ENCODE results near the gene RXFP4.

Gene RXFP4

DNA sequence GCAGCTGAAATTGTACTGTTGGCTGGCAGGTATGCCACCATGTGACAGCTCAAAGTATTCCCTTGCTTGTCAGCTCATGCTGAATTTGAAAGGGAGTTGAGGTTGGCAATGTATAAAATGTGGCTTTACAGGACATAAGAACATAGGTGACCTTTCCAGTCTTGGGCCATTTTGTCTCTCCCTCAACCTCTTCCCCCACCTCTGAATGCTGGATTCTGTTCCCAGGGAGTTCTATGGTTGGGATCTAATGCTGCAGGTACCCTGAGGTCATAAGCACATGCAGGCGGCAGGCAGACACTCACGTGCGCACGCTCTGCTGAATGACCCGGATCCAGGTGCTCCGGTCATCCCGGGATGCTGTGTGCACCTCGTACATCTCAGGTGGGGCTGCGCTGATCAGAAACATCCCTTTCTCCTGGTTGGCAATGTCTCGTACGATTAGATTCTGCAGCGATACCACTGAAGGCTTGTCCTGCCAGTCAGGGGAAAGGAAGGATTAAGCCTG, 16.0 kb downstream of the RXFP4 start:
- peaks cover 73% of the 10 kb centered on the region for H3K36me3 ChIP-seq (ENCODE audit: control insufficient read depth, insufficient read depth, low read length)
- WGBS, 2 experiments: 96 to 97% methylated on average over 12 of the region's 12 CpGs
- H3K9me3 ChIP-seq (ENCODE audit: control insufficient read depth, low read length): no peaks in the 10 kb centered on the region
- H3K27me3 ChIP-seq (ENCODE audit: control insufficient read depth, insufficient read depth, low read length, poor library complexity, severe bottlenecking): no peaks in the 10 kb centered on the region
- no peak overlapping the region for H3K27ac ChIP-seq (ENCODE audit: insufficient read depth, low read depth, low read length, poor library complexity, severe bottlenecking)
- H3K4me3 ChIP-seq (ENCODE audit: insufficient read depth, low read depth, low read length): no peak overlapping the region
- H3K4me1 ChIP-seq (ENCODE audit: control insufficient read depth, insufficient read depth, low read length): no peaks in the 10 kb centered on the region

GRCh38 chr1:155960081-155960745, 18.8 kb downstream of the RXFP4 start:
- Histone ChIP-seq H3K4me3 (ENCODE audit: insufficient read depth, low read depth, low read length) (no peak overlapping the region), H3K4me1 (ENCODE audit: control insufficient read depth, insufficient read depth, low read length) (no peaks in the 10 kb centered on the region), H3K27me3 (ENCODE audit: control insufficient read depth, insufficient read depth, low read length, poor library complexity, severe bottlenecking) (no peaks in the 10 kb centered on the region), H3K36me3 (ENCODE audit: control insufficient read depth, insufficient read depth, low read length) (peaks cover 76% of the 10 kb centered on the region), H3K27ac (ENCODE audit: insufficient read depth, low read depth, low read length, poor library complexity, severe bottlenecking) (no peak overlapping the region), H3K9me3 (ENCODE audit: control insufficient read depth, low read length) (no peaks in the 10 kb centered on the region)
- WGBS, 2 experiments: 93 to 94% methylated on average over 3 of the region's 3 CpGs

GRCh38 chr1:155961937-155962336, 20.5 kb downstream of the RXFP4 start:
- H3K4me3 ChIP-seq (ENCODE audit: insufficient read depth, low read depth, low read length): no peak overlapping the region
- peaks cover 75% of the 10 kb centered on the region for H3K36me3 ChIP-seq (ENCODE audit: control insufficient read depth, insufficient read depth, low read length)
- peaks cover under 1% of the 10 kb centered on the region for H3K4me1 ChIP-seq (ENCODE audit: control insufficient read depth, insufficient read depth, low read length)
- H3K9me3 ChIP-seq (ENCODE audit: control insufficient read depth, low read length): no peaks in the 10 kb centered on the region
- 90 to 91% methylated on average over 14 of the region's 14 CpGs for WGBS, 2 experiments
- H3K27ac ChIP-seq (ENCODE audit: insufficient read depth, low read depth, low read length, poor library complexity, severe bottlenecking): no peak overlapping the region
- no peaks in the 10 kb centered on the region for H3K27me3 ChIP-seq (ENCODE audit: control insufficient read depth, insufficient read depth, low read length, poor library complexity, severe bottlenecking)

DNA sequence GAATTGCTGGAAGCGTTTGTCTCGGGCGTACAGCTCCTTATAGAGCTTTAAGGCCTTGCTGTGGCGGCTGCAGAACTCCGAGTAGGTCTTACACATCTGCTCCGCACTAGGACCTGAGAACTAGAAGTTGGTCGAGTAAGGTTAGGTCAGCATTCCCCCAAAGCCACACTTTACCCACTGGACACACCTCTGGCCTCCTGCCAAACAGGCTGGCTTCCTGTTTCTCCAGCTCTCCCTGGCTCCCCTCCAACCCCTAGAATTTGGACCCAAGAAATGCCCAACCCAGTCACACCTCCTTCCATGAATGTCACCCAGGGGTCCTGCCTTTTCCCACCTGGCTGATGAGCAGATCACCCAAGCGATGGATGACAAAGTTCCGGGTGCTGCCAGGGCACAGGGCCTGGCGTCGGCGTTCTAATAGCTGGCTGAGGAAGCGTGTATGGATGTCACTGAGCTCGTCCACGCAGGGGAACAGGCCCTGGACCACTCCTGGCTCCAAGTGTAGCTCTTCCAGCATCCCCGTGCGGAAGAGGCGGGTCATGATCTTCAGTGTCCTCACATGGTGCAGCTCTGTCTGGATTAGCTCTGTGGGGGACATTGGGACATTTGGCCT, 21.3 kb downstream of the RXFP4 start:
- H3K9me3 ChIP-seq (ENCODE audit: control insufficient read depth, low read length): no peaks in the 10 kb centered on the region
- H3K4me3 ChIP-seq (ENCODE audit: insufficient read depth, low read depth, low read length): no peak overlapping the region
- H3K27me3 ChIP-seq (ENCODE audit: control insufficient read depth, insufficient read depth, low read length, poor library complexity, severe bottlenecking): no peaks in the 10 kb centered on the region
- H3K36me3 ChIP-seq (ENCODE audit: control insufficient read depth, insufficient read depth, low read length): peaks cover 68% of the 10 kb centered on the region
- no peak overlapping the region for H3K27ac ChIP-seq (ENCODE audit: insufficient read depth, low read depth, low read length, poor library complexity, severe bottlenecking)
- WGBS, 2 experiments: 96% methylated on average over 18 of the region's 18 CpGs
- H3K4me1 ChIP-seq (ENCODE audit: control insufficient read depth, insufficient read depth, low read length): peaks cover 8% of the 10 kb centered on the region

DNA sequence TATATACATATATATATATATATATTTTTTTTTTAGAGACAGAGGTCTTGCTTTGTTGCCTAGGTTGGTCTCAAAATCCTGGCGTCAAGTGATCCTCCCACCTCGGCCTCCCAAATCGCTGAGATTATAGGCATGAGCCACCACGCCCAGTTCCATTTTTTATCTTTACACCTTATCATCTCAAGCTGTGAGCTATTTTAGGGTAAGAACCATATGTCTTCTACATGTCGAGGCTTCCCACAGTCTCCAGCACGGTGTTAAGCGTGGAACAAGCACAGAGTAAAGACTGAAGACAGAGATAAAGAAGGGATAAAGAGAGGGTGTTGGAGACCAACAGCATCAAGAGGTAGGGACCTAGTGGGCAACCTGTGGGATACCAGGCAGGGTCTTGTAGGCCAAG, 22.8 kb downstream of the RXFP4 start:
- Histone ChIP-seq H3K4me1 (ENCODE audit: control insufficient read depth, insufficient read depth, low read length) (peaks cover 23% of the 10 kb centered on the region), H3K9me3 (ENCODE audit: control insufficient read depth, low read length) (no peaks in the 10 kb centered on the region), H3K27ac (ENCODE audit: insufficient read depth, low read depth, low read length, poor library complexity, severe bottlenecking) (no peak overlapping the region), H3K36me3 (ENCODE audit: control insufficient read depth, insufficient read depth, low read length) (peaks cover 57% of the 10 kb centered on the region), H3K4me3 (ENCODE audit: insufficient read depth, low read depth, low read length) (no peak overlapping the region), H3K27me3 (ENCODE audit: control insufficient read depth, insufficient read depth, low read length, poor library complexity, severe bottlenecking) (no peaks in the 10 kb centered on the region)
- 94% methylated on average over 7 of the region's 7 CpGs for WGBS, 2 experiments

GRCh38 chr1:155966135-155966534, 24.7 kb downstream of the RXFP4 start:
- no peak overlapping the region for H3K27ac ChIP-seq (ENCODE audit: insufficient read depth, low read depth, low read length, poor library complexity, severe bottlenecking)
- no peak overlapping the region for H3K4me3 ChIP-seq (ENCODE audit: insufficient read depth, low read depth, low read length)
- peaks cover 42% of the 10 kb centered on the region for H3K4me1 ChIP-seq (ENCODE audit: control insufficient read depth, insufficient read depth, low read length)
- peaks cover 44% of the 10 kb centered on the region for H3K36me3 ChIP-seq (ENCODE audit: control insufficient read depth, insufficient read depth, low read length)
- no peaks in the 10 kb centered on the region for H3K27me3 ChIP-seq (ENCODE audit: control insufficient read depth, insufficient read depth, low read length, poor library complexity, severe bottlenecking)
- 93 to 94% methylated on average over 9 of the region's 9 CpGs for WGBS, 2 experiments
- no peaks in the 10 kb centered on the region for H3K9me3 ChIP-seq (ENCODE audit: control insufficient read depth, low read length)

GRCh38 chr1:155966750-155967149, 25.3 kb downstream of the RXFP4 start:
- H3K4me1 ChIP-seq (ENCODE audit: control insufficient read depth, insufficient read depth, low read length): peaks cover 47% of the 10 kb centered on the region
- H3K4me3 ChIP-seq (ENCODE audit: insufficient read depth, low read depth, low read length): no peak overlapping the region
- no peaks in the 10 kb centered on the region for H3K27me3 ChIP-seq (ENCODE audit: control insufficient read depth, insufficient read depth, low read length, poor library complexity, severe bottlenecking)
- peaks cover 40% of the 10 kb centered on the region for H3K36me3 ChIP-seq (ENCODE audit: control insufficient read depth, insufficient read depth, low read length)
- WGBS, 2 experiments: 95 to 100% methylated on average over 4 to 5 of the region's 7 CpGs
- H3K27ac ChIP-seq (ENCODE audit: insufficient read depth, low read depth, low read length, poor library complexity, severe bottlenecking): no peak overlapping the region
- H3K9me3 ChIP-seq (ENCODE audit: control insufficient read depth, low read length): no peaks in the 10 kb centered on the region

- Histone ChIP-seq H3K27me3 (ENCODE audit: control insufficient read depth, insufficient read depth, low read length, poor library complexity, severe bottlenecking) (no peaks in the 10 kb centered on the region), H3K27ac (ENCODE audit: insufficient read depth, low read depth, low read length, poor library complexity, severe bottlenecking) (peak overlapping the region; percentile 71), H3K9me3 (ENCODE audit: control insufficient read depth, low read length) (no peaks in the 10 kb centered on the region), H3K36me3 (ENCODE audit: control insufficient read depth, insufficient read depth, low read length) (peaks cover 33% of the 10 kb centered on the region), H3K4me1 (ENCODE audit: control insufficient read depth, insufficient read depth, low read length) (peaks cover 55% of the 10 kb centered on the region), H3K4me3 (ENCODE audit: insufficient read depth, low read depth, low read length) (no peak overlapping the region)
- 60 to 73% methylated on average over 12 to 13 of the region's 13 CpGs for WGBS, 2 experiments
These were observed 26.1 kb downstream of the RXFP4 start for GRCh38 chr1:155967341-155968050.

GRCh38 chr1:155968051-155968400, 26.6 kb downstream of the RXFP4 start:
- Histone ChIP-seq H3K27me3 (ENCODE audit: control insufficient read depth, insufficient read depth, low read length, poor library complexity, severe bottlenecking) (no peaks in the 10 kb centered on the region), H3K4me3 (ENCODE audit: insufficient read depth, low read depth, low read length) (no peak overlapping the region), H3K9me3 (ENCODE audit: control insufficient read depth, low read length) (no peaks in the 10 kb centered on the region), H3K36me3 (ENCODE audit: control insufficient read depth, insufficient read depth, low read length) (peaks cover 27% of the 10 kb centered on the region), H3K27ac (ENCODE audit: insufficient read depth, low read depth, low read length, poor library complexity, severe bottlenecking) (peak overlapping the region; percentile 71), H3K4me1 (ENCODE audit: control insufficient read depth, insufficient read depth, low read length) (peaks cover 56% of the 10 kb centered on the region)
- WGBS, 2 experiments: 81 to 83% methylated on average over 7 of the region's 7 CpGs

- 92 to 93% methylated on average over 3 of the region's 3 CpGs for WGBS, 2 experiments
- H3K36me3 ChIP-seq (ENCODE audit: control insufficient read depth, insufficient read depth, low read length): peaks cover 25% of the 10 kb centered on the region
- H3K9me3 ChIP-seq (ENCODE audit: control insufficient read depth, low read length): no peaks in the 10 kb centered on the region
- peak overlapping the region; percentile 71 for H3K27ac ChIP-seq (ENCODE audit: insufficient read depth, low read depth, low read length, poor library complexity, severe bottlenecking)
- H3K4me1 ChIP-seq (ENCODE audit: control insufficient read depth, insufficient read depth, low read length): peaks cover 56% of the 10 kb centered on the region
- H3K4me3 ChIP-seq (ENCODE audit: insufficient read depth, low read depth, low read length): no peak overlapping the region
- H3K27me3 ChIP-seq (ENCODE audit: control insufficient read depth, insufficient read depth, low read length, poor library complexity, severe bottlenecking): no peaks in the 10 kb centered on the region
These were observed 27.2 kb downstream of the RXFP4 start for GRCh38 chr1:155968670-155969069.
